ENCODE measurements around the gene DEPDC1B.
A peak's percentile ranks its signal among the peaks of the same experiment; 100 is the strongest.
"Not testable (repeated sequence)": the region's sequence is repeated elsewhere in the genome, so short reads cannot be mapped to it uniquely, and the experiment has no call there.

The DEPDC1B gene

DNA sequence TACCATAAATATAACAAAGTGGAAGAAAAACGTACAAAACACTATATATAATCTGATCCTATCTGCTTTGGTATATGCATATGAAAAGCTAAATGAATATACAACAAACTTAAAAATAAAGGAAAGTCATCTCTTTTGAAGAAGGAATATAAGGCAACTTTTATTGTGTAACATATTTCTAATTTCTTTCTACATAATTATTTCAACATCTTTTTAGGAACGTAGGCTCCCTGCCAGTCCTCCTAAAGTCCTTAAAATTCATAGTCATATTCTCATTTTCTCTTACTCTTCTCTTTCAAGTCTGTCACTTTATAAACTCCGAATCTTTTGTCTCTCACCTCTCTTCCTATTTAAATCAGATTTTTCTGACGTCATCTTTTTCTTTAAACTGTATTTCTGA lies 9.6 kb downstream of the DEPDC1B start:
- no peak overlapping the region for H3K4me3 ChIP-seq (replicated peaks; ENCODE audit: low read depth, low read length)
- TF ChIP-seq CTCF (IDR thresholded peaks at IDR 0.05; ENCODE audit: low read depth, low read length, missing control alignments): no peak
- no peak for DNase-seq (ENCODE audit: extremely low read depth, low read depth)

DNA sequence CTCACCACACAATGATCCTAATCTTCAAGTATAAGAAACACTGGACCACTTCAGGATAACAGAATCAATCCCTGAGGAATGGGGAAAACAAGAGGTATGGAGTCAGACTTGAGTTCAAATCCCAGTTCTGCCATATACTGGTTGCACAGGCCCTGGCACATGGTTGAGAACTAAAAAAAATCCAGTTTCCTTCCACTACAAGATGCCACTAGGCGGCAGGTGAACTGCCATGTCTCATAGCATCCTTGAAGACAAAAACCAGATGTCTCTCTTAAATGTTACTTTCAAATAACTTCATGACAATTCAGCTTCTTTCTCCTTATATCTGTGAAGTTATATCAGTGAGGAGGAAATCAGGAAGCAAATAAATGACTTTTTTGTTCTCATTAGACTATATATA lies 11.0 kb downstream of the DEPDC1B start:
- no peak overlapping the region for H3K4me3 ChIP-seq (replicated peaks; ENCODE audit: low read depth, low read length)
- TF ChIP-seq CTCF (IDR thresholded peaks at IDR 0.05; ENCODE audit: low read depth, low read length, missing control alignments): no peak
- DNase-seq (ENCODE audit: extremely low read depth, low read depth): no peak

DNA sequence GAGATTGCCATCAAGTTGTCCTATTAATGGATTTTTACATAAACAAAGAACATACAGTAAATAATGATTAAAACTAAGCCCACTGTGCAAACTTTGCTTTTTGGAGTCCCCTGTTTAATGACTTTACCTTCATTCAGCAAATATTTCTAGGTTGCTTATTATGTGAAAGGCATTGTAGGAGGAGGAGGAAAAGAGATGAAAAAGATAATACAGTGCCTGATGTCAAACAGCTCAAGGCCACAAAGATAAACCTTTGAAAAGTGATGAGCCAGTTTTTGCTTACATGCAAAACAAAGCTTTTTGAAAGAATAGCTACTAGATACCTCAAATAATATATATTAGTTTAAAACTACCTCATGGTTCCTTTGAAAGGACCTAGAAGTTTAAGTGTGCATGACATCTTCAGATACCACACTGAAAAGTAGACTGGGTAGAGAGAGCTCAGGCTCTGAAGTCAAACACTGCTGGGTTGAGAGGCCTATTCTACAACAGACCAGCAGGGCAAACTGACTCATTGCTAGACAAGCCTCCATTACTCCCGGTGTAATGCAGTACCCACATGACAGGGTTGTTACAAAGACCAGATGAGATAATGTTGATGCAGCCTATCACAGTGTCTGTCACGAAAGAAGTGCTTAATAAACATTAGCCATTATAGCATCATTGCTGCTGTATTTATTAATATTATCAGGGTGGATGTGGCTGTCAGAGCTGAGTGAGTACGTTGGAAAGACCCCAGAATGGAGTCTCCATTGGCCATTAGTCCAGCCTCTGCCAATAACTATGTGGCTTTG lies 11.8 kb downstream of the DEPDC1B start:
- TF ChIP-seq CTCF (IDR thresholded peaks at IDR 0.05; ENCODE audit: low read depth, low read length, missing control alignments): peak; percentile 61
- H3K4me3 ChIP-seq (replicated peaks; ENCODE audit: low read depth, low read length): no peak overlapping the region
- peak; percentile 44 for DNase-seq (ENCODE audit: extremely low read depth, low read depth)

DNA sequence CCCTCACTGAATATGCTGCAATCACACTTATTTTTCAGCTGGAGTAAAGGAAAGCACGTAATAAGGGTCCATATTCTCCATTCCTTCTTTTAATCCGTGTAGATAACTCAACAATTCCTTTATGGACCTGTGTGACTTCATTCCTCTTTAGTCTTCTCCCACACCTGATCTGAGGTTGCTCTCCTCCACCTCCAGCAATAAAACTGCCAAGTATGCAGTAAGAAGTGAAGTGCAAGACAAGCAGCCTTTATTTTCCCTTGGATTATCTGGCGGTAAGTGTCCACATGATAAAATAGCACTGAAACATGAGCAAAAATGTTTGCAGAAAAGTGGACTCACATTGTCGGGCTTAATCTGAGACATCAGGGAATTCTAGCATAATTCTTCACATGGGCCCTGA lies 13.8 kb downstream of the DEPDC1B start:
- DNase-seq (ENCODE audit: extremely low read depth, low read depth): no peak
- no peak overlapping the region for H3K4me3 ChIP-seq (replicated peaks; ENCODE audit: low read depth, low read length)
- TF ChIP-seq CTCF (IDR thresholded peaks at IDR 0.05; ENCODE audit: low read depth, low read length, missing control alignments): no peak

GRCh38 chr5:60685700-60686099 lies 14.3 kb downstream of the DEPDC1B start:
- DNase-seq (ENCODE audit: extremely low read depth, low read depth): no peak
- H3K4me3 ChIP-seq (replicated peaks; ENCODE audit: low read depth, low read length): no peak overlapping the region
- TF ChIP-seq CTCF (IDR thresholded peaks at IDR 0.05; ENCODE audit: low read depth, low read length, missing control alignments): no peak

GRCh38 chr5:60685028-60685427 lies 14.9 kb downstream of the DEPDC1B start:
- H3K4me3 ChIP-seq (replicated peaks; ENCODE audit: low read depth, low read length): no peak overlapping the region
- no peak for DNase-seq (ENCODE audit: extremely low read depth, low read depth)
- no peak for TF ChIP-seq CTCF (IDR thresholded peaks at IDR 0.05; ENCODE audit: low read depth, low read length, missing control alignments)

DNA sequence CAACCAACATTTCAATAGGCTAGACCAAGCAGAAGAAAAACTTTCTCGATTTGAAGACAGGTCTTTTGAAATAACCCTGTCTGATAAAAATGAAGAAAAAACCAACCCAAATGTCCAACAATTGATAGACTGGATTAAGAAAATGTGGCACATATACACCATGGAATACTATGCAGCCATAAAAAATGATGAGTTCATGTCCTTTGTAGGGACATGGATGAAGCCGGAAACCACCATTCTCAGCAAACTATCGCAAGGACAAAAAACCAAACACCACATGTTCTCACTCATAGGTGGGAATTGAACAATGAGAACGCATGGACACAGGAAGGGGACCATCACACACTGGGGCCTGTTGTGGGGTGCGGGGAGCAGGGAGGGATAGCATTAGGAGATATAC lies 18.0 kb downstream of the DEPDC1B start:
- not testable (repeated sequence) for H3K4me3 ChIP-seq (replicated peaks; ENCODE audit: low read depth, low read length); DNase-seq (ENCODE audit: extremely low read depth, low read depth)

Measured in HFF-Myc (cell line).